NT2/D1 (cell line): ENCODE data around the gene RBMS3.

ENCODE experiments used
- SUZ12 ChIP-seq: IDR thresholded peaks from 2 replicates; pipeline ENCODE4 v1.6.1; 2011; ENCODE audit not compliant: insufficient read length, insufficient read depth; ENCODE audit errors: extremely low read depth
- YY1 ChIP-seq: IDR thresholded peaks from 2 replicates; pipeline ENCODE4 v1.6.1; 2011; ENCODE audit not compliant: insufficient read length, insufficient read depth

- TF ChIP-seq YY1 (no peak), SUZ12 (no peak)
These were observed 374.3 kb downstream of the RBMS3 start for GRCh38 chr3:29655015-29655747.
